DND-41 (cell line): ENCODE results near the gene PLPPR1.

Experiments used
- CTCF ChIP-seq: IDR thresholded peaks from 2 replicates; pipeline ENCODE4 v1.5.1; 2012; ENCODE audit warnings: borderline replicate concordance, low read length, moderate library complexity, mild to moderate bottlenecking; ENCODE audit not compliant: poor library complexity, severe bottlenecking; ENCODE audit errors: extremely low read depth
- EZH2 ChIP-seq: IDR thresholded peaks from 3 replicates; pipeline ENCODE4 v1.6.1; 2012; ENCODE audit warnings: borderline replicate concordance, low read depth, mild to moderate bottlenecking, moderate library complexity, low read length, inconsistent platforms; ENCODE audit not compliant: severe bottlenecking

- TF ChIP-seq CTCF (no peak), EZH2 (no peak)
Observed at GRCh38 chr9:101055516-101055915, 27.0 kb downstream of the PLPPR1 start.
